ENCODE measurements around the gene TLCD4. TPM values are rescaled to one million over a fixed set of nuclear protein-coding genes. Genes with fewer than 3 reads are reported as not detected.

Gene TLCD4
- total and polyA plus RNA-seq, 2 donors (not counting 1 experiment from before 2014, with no cell fraction given) = 0.55 to 1.3 TPM

DNA sequence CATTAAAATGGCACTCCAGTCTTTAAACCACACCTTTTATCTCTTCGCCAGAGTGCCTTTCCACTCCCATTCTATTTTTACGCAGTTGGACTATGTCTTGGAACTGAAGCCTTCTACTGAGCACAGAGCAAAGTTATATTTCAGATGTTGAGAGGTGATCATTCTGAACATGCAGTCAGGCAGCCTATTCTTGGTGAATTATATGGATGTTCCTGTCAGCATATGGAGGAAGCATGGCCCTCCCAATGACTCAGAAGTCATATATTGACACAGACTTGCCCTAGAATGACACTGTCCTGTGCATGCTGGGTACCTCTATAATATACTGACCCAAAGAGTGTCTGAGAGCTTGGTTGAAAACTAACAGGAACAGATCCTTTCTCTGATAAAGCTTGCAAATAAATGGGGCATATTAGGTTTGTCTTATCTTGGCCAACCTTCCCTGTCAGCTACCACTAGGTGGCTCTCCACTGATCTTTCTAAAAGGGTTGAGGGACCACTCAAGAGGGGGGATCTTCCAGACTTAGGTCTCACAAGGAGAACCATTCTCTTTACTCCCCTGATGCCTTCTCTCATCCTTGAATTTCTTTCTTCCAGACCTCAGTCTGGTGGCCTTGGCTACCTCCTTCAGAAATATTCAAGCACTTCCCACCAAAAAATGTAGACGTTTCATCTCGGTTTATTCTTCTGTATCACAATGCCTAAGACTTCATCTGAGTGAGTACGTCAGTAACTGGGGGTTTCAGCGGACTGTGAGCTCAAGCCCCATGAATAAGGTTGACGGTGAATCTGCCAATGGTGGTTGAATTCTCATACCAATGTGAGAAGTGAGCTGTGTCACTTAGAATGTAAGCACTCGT lies 32.6 kb upstream of the TLCD4 start:
- ATAC-seq (ENCODE audit: low read depth) (peak; percentile 78), DNase-seq (peak; percentile 67)
- no peak overlapping the region for H3K9ac ChIP-seq (ENCODE audit: low read length)
- POLR2A ChIA-PET = interaction anchor here (0.9 to 1.5 kb wide), 2 partner anchors 11 to 149 kb away, joined by 5 to 6 read pairs; partner anchors contain the start of gene RWDD3
- no peak overlapping the region for H3K4me3 ChIP-seq (ENCODE audit: control extremely low read depth in 1 of 5, extremely low read depth in 1 of 5, insufficient read depth in 1 of 5, low read depth in 2 of 5, low read length in 4 of 5)
- CTCF ChIA-PET = interaction anchor here (0.6 to 6.8 kb wide), 18 partner anchors 9 to 230 kb away, joined by 3 to 92 read pairs (median 4); partner anchors contain the start of genes ALG14, RWDD3 and TLCD4
- Mint-ChIP-seq H3K27me3 (peaks cover 10% of the 10 kb centered on the region), H3K27ac (no peak overlapping the region), H3K4me3 (no peak overlapping the region), H3K4me1 (no peaks in the 10 kb centered on the region), H3K9me3 (ENCODE audit: insufficient read depth) (no peaks in the 10 kb centered on the region)
- H2AFZ ChIP-seq (ENCODE audit: insufficient read depth, low read depth, low read length, poor library complexity, severe bottlenecking) = peak overlapping the region; percentile 7
- H4K20me1 ChIP-seq (ENCODE audit: control insufficient read depth, insufficient read depth, low read length, poor library complexity, severe bottlenecking) = no peaks in the 10 kb centered on the region
- no peaks in the 10 kb centered on the region for H3K79me2 ChIP-seq (ENCODE audit: control insufficient read depth, insufficient read depth, low read length)
- no peak overlapping the region for H3K4me2 ChIP-seq (replicated peaks; ENCODE audit: low read depth, low read length, poor library complexity, severe bottlenecking)
- no peaks in the 10 kb centered on the region for H3K36me3 ChIP-seq (replicated peaks in 1 of 2; ENCODE audit: control extremely low read depth in 1 of 2, control insufficient read depth in 1 of 2, extremely low read depth in 1 of 2, insufficient read depth in 2 of 2, low read length in 1 of 2)
- peaks cover 0 to 2% (median 0%) of the 10 kb centered on the region in 3 donors for H3K9me3 ChIP-seq (ENCODE audit: control extremely low read depth in 1 of 3, control insufficient read depth in 2 of 3, insufficient read depth in 1 of 3, low read length in 2 of 3)
- intact Hi-C loops (cut with micrococcal nuclease) = loop anchor here (1.0 kb wide), 1 partner anchor 150 kb away; the partner anchor contains the start of gene RWDD3
- no peak overlapping the region for H3K27ac ChIP-seq (ENCODE audit: low read length in 2 of 2)
- TF ChIP-seq, protein P1, sequence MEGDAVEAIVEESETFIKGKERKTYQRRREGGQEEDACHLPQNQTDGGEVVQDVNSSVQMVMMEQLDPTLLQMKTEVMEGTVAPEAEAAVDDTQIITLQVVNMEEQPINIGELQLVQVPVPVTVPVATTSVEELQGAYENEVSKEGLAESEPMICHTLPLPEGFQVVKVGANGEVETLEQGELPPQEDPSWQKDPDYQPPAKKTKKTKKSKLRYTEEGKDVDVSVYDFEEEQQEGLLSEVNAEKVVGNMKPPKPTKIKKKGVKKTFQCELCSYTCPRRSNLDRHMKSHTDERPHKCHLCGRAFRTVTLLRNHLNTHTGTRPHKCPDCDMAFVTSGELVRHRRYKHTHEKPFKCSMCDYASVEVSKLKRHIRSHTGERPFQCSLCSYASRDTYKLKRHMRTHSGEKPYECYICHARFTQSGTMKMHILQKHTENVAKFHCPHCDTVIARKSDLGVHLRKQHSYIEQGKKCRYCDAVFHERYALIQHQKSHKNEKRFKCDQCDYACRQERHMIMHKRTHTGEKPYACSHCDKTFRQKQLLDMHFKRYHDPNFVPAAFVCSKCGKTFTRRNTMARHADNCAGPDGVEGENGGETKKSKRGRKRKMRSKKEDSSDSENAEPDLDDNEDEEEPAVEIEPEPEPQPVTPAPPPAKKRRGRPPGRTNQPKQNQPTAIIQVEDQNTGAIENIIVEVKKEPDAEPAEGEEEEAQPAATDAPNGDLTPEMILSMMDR (IDR thresholded peaks at IDR 0.05) = peak; percentile 81
- no peak for TF ChIP-seq EZH2 (IDR thresholded peaks at IDR 0.05; ENCODE audit: borderline replicate concordance, insufficient read depth, low read depth, low read length, poor library complexity, severe bottlenecking)
- H3K4me1 ChIP-seq (ENCODE audit: control insufficient read depth in 2 of 2, insufficient read depth in 2 of 2, low read length in 2 of 2) = no peaks in the 10 kb centered on the region
- peaks cover 0 to 4% (median 0%) of the 10 kb centered on the region in 4 experiments for H3K27me3 ChIP-seq (replicated peaks in 1 of 4; ENCODE audit: control extremely low read depth in 1 of 4, control insufficient read depth in 3 of 4, insufficient read depth in 4 of 4, low read length in 3 of 4)
- WGBS (ENCODE audit: insufficient coverage) = 80% methylated on average over 2 of the region's 8 CpGs
